Endothelial cell (in vitro differentiated cells): ENCODE data around the gene ZKSCAN1. TPM values are rescaled to one million over a fixed set of nuclear protein-coding genes. Genes with fewer than 3 reads are reported as not detected.
"Not testable (repeated sequence)": the region's sequence is repeated elsewhere in the genome, so short reads cannot be mapped to it uniquely, and the experiment has no call there.

Experiments
- DNase-seq: peaks from one replicate; pipeline ENCODE4 v3.0.0; 2021; ENCODE audit warnings: low spot score
- H3K27ac Mint-ChIP-seq: one replicate; pipeline ENCODE4 v1.8.0; 2021; ENCODE audit warnings: mixed read lengths, inconsistent platforms; ENCODE audit not compliant: unreplicated experiment
- H3K27me3 Mint-ChIP-seq: one replicate; pipeline ENCODE4 v1.8.0; 2021; ENCODE audit warnings: mild to moderate bottlenecking, moderate library complexity, mixed read lengths, inconsistent platforms; ENCODE audit not compliant: unreplicated experiment
- H3K36me3 Mint-ChIP-seq: one replicate; pipeline ENCODE4 v1.8.0; 2021; ENCODE audit warnings: mild to moderate bottlenecking, low read depth, mixed read lengths, inconsistent platforms; ENCODE audit not compliant: unreplicated experiment
- H3K4me1 Mint-ChIP-seq: one replicate; pipeline ENCODE4 v1.8.0; 2021; ENCODE audit warnings: mild to moderate bottlenecking, mixed read lengths, inconsistent platforms; ENCODE audit not compliant: unreplicated experiment
- H3K4me3 Mint-ChIP-seq: one replicate; pipeline ENCODE4 v1.8.0; 2021; ENCODE audit warnings: mild to moderate bottlenecking, mixed read lengths, inconsistent platforms; ENCODE audit not compliant: unreplicated experiment
- H3K9me3 Mint-ChIP-seq: one replicate; pipeline ENCODE4 v1.8.0; 2021; ENCODE audit warnings: mixed read lengths, inconsistent platforms; ENCODE audit not compliant: unreplicated experiment
- total RNA-seq: library from RNA; stranded (reverse); fragmentation: NEBNext Ultra II Directional; extraction: Animal tissue kit (Norgen Biotek cat#: 25700); gene quantifications from one replicate; pipeline ENCODE4 v1.2.1, GENCODE V29; 2021; ENCODE audit not compliant: unreplicated experiment
- TF ChIP-seq, protein P1 (sequence below): fragments of 200-600 bp; sonication (generic); IDR thresholded peaks from one replicate; pipeline ENCODE4 v1.5.0; 2021; ENCODE audit warnings: antibody characterized with exemption; ENCODE audit not compliant: unreplicated experiment

ZKSCAN1 gene
- total RNA-seq, 1 donor from 2014 or later: 63.1 TPM

DNA sequence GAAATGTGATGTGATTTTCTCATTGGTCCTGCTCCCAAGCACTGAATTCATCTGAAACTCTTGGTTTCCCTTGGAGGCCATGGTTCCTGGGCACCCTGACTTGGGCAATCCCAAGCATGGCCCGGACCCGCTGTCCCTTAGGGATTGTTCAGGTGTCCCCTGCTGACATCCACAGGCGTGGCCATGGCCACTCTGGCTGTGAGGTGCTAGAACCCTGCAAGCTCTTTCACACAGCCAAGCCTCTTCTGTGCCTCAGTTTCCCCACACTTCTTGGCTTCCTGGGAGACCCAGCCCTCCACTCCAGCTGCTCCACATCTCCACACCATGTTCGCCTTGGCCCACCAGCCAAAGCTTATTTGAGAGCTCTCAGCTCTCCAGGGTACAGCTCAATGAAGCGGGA lies 27.6 kb upstream of the ZKSCAN1 start:
- Mint-ChIP-seq H3K9me3 (no peaks in the 10 kb centered on the region), H3K36me3 (no peaks in the 10 kb centered on the region), H3K27ac (peak overlapping the region; percentile 30), H3K4me3 (no peak overlapping the region), H3K4me1 (no peaks in the 10 kb centered on the region), H3K27me3 (peaks cover 3% of the 10 kb centered on the region)
- no peak for DNase-seq
- TF ChIP-seq, protein P1, sequence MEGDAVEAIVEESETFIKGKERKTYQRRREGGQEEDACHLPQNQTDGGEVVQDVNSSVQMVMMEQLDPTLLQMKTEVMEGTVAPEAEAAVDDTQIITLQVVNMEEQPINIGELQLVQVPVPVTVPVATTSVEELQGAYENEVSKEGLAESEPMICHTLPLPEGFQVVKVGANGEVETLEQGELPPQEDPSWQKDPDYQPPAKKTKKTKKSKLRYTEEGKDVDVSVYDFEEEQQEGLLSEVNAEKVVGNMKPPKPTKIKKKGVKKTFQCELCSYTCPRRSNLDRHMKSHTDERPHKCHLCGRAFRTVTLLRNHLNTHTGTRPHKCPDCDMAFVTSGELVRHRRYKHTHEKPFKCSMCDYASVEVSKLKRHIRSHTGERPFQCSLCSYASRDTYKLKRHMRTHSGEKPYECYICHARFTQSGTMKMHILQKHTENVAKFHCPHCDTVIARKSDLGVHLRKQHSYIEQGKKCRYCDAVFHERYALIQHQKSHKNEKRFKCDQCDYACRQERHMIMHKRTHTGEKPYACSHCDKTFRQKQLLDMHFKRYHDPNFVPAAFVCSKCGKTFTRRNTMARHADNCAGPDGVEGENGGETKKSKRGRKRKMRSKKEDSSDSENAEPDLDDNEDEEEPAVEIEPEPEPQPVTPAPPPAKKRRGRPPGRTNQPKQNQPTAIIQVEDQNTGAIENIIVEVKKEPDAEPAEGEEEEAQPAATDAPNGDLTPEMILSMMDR: no peak

DNA sequence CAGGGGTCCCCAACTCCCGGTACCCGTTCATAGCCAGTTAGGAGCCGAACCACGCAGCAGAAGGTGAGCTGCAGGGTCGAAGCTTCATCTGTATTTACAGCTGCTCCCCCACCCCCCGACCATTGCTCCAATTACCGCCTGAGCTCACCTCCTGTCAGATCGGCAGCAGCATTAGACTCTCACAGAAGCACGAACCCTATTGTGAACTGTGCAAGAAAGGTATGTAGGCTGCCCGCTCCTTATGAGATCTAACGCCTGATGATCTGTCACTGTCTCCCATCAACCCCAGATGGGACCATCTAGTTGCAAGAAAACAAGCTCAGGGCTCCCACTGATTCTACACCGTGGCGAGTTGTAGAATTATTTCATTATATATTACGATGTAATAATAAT lies 24.9 kb upstream of the ZKSCAN1 start:
- Mint-ChIP-seq H3K27me3 (peaks cover 3% of the 10 kb centered on the region), H3K36me3 (no peaks in the 10 kb centered on the region), H3K9me3 (no peaks in the 10 kb centered on the region), H3K4me1 (no peaks in the 10 kb centered on the region), H3K4me3 (no peak overlapping the region), H3K27ac (no peak overlapping the region)
- TF ChIP-seq, protein P1: no peak
- DNase-seq: no peak

DNA sequence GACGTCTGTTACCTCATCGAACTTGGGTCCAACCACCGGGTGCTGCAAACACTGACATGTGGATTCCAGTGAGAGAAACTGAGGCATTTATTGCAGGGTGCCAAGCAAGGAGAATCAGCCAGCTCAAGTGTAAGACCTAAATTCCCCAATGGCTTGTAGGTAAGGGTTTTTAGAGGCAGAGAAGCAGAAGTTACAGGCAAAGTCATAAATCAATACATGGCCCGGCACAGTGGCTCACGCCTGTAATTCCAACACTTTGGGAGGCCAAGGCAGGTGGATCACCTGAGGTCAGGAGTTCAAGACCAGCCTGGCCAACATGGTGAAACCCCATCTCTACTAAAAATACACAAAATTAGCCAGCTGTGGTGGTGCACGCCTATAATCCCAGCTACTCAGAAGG lies 23.9 kb upstream of the ZKSCAN1 start:
- H3K9me3 Mint-ChIP-seq, H3K4me3 Mint-ChIP-seq, H3K27me3 Mint-ChIP-seq, H3K27ac Mint-ChIP-seq, H3K36me3 Mint-ChIP-seq, DNase-seq, H3K4me1 Mint-ChIP-seq: not testable (repeated sequence)

DNA sequence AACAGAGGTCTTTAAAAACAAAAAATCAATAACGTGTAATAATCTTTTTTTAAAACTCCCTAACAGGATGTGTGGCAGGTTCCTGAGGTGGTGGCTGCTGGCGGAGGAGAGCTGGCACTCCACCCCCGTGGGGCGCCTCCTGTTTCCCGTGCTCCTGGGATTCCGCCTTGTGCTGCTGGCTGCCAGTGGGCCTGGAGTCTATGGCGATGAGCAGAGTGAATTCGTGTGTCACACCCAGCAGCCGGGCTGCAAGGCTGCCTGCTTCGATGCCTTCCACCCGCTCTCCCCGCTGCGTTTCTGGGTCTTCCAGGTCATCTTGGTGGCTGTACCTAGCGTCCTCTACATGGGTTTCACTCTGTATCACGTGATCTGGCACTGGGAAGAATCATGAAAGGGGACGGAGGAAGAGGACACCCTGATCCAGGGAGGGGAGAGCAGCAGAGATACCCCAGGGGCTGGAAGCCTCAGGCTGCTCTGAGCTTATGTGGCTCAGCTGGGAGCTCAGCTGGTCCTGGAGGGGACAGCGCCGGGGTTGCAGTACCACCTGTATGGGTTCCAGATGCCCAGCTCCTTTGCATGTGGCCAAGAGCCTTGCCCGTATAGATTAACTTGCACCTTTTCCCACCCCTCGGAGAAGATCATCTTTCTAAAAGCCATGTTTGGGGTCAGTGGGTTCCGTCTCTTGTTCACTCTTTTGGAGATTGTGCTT lies 22.9 kb upstream of the ZKSCAN1 start:
- H3K36me3 Mint-ChIP-seq: no peaks in the 10 kb centered on the region
- peaks cover 6% of the 10 kb centered on the region for H3K27me3 Mint-ChIP-seq
- H3K9me3 Mint-ChIP-seq: no peaks in the 10 kb centered on the region
- no peak for DNase-seq
- H3K27ac Mint-ChIP-seq: no peak overlapping the region
- H3K4me1 Mint-ChIP-seq: peaks cover 3% of the 10 kb centered on the region
- TF ChIP-seq, protein P1: no peak
- no peak overlapping the region for H3K4me3 Mint-ChIP-seq

DNA sequence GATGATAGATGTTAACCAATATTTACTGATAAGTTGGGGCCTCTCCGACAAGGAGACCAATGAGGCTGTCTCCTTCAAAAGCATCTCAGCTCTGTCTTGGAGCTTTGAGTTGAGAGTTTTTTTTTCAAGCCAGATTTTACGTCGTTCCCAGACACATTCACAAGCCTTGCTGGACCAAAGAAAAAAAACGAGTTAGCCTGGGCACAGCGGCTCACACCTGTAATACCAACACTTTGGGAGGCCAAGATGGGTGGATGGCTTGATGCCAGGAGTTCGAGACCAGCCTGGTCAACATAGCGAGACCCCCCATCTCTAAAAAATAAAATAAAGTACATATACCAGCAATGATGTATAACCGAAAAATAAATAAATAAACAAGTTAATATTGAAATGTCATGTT lies 20.6 kb upstream of the ZKSCAN1 start:
- DNase-seq: no peak
- TF ChIP-seq, protein P1: no peak
- peaks cover 3% of the 10 kb centered on the region for H3K4me1 Mint-ChIP-seq
- no peaks in the 10 kb centered on the region for H3K9me3 Mint-ChIP-seq
- no peaks in the 10 kb centered on the region for H3K36me3 Mint-ChIP-seq
- H3K27ac Mint-ChIP-seq: no peak overlapping the region
- H3K27me3 Mint-ChIP-seq: peaks cover 3% of the 10 kb centered on the region
- no peak overlapping the region for H3K4me3 Mint-ChIP-seq
